Panc1 (cell line): ENCODE results near the gene RPL4.

Experiments
- POLR2AphosphoS5 ChIP-seq: IDR thresholded peaks from 2 replicates; pipeline ENCODE4 v1.6.1; 2012; ENCODE audit warnings: mild to moderate bottlenecking, low read depth, low read length, moderate library complexity
- REST ChIP-seq, 2 experiments: IDR thresholded peaks; 2 replicates each; pipeline ENCODE4 v1.6.1; 2011 to 2012; ENCODE audit warnings: low read depth in 2 of 2, control low read depth in 1 of 2, low read length in 1 of 2, mild to moderate bottlenecking in 1 of 2, moderate library complexity in 1 of 2; ENCODE audit not compliant: insufficient read depth in 1 of 2
- SIN3A ChIP-seq: IDR thresholded peaks from 2 replicates; pipeline ENCODE4 v1.6.1; 2012; ENCODE audit warnings: low read depth, mild to moderate bottlenecking, low read length, moderate library complexity, borderline replicate concordance; ENCODE audit not compliant: insufficient read depth
- TCF7L2 ChIP-seq: IDR thresholded peaks from 2 replicates; pipeline ENCODE4 v1.6.1; 2011; ENCODE audit warnings: mild to moderate bottlenecking, low read depth, low read length, inconsistent platforms
- TF ChIP-seq, protein P1 (sequence below): fragments of 450-650 bp; IDR thresholded peaks from 2 replicates; pipeline ENCODE4 v1.5.1; 2017; ENCODE audit warnings: mild to moderate bottlenecking

DNA sequence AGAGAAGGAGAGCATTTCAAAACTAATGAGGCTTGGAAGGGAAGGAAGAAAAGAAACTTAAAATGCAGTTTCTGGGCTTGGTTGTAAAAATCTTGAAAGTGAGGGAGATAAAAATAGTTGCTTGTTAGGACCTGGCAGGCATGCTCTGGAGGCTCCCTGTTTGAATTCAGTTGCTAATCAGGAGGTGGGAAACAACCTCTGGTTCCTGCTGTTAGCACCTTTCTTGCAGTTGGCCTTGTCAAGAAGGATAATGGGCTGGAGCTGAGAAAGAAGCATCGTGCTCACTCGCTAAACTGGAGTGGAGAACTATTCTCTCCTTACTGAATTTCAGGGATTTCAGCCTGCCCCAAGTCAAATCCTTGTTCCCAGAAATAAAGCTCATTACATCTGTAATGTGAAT, 30.5 kb downstream of the RPL4 start:
- TF ChIP-seq, protein P1, sequence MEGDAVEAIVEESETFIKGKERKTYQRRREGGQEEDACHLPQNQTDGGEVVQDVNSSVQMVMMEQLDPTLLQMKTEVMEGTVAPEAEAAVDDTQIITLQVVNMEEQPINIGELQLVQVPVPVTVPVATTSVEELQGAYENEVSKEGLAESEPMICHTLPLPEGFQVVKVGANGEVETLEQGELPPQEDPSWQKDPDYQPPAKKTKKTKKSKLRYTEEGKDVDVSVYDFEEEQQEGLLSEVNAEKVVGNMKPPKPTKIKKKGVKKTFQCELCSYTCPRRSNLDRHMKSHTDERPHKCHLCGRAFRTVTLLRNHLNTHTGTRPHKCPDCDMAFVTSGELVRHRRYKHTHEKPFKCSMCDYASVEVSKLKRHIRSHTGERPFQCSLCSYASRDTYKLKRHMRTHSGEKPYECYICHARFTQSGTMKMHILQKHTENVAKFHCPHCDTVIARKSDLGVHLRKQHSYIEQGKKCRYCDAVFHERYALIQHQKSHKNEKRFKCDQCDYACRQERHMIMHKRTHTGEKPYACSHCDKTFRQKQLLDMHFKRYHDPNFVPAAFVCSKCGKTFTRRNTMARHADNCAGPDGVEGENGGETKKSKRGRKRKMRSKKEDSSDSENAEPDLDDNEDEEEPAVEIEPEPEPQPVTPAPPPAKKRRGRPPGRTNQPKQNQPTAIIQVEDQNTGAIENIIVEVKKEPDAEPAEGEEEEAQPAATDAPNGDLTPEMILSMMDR: no peak
- no peak for TF ChIP-seq POLR2AphosphoS5
- TF ChIP-seq REST (IDR thresholded peaks at IDR 0.05; ENCODE audit: insufficient read depth in 1 of 2, low read depth in 2 of 2, low read length in 1 of 2): no peak
- no peak for TF ChIP-seq TCF7L2
- TF ChIP-seq SIN3A: no peak
